Measurements from ENCODE around the gene SCG3. TPM values are rescaled to one million over a fixed set of nuclear protein-coding genes. Genes with fewer than 3 reads are reported as not detected.

SCG3 gene
- polyA plus RNA-seq, 1 of the 3 experiments (the other 2 are of a cell fraction): 0.16 TPM

- POLR2A ChIA-PET: interaction anchor here (1.6 kb wide), 1 partner anchor 32 kb away, joined by 6 read pairs; no protein-coding TSS in a partner anchor
- no peaks in the 10 kb centered on the region for H4K20me1 ChIP-seq (ENCODE audit: insufficient read depth)
- CTCF ChIA-PET: interaction anchor here (1.2 to 17.1 kb wide), 6 partner anchors 11 to 88 kb away, joined by 3 to 130 read pairs (median 8); no protein-coding TSS in a partner anchor
- H3F3A ChIP-seq (replicated peaks; ENCODE audit: insufficient read depth): no peaks in the 10 kb centered on the region
- peaks cover 10% of the 10 kb centered on the region for H3K79me2 ChIP-seq (ENCODE audit: insufficient read depth)
- 94% methylated on average over 2 of the region's 2 CpGs for WGBS (ENCODE audit: low lambda C conversion rate)
- H3K36me3 ChIP-seq (replicated peaks in 1 of 2; ENCODE audit: control insufficient read depth in 1 of 2, insufficient read depth in 2 of 2, low read length in 1 of 2): no peaks in the 10 kb centered on the region
- peak overlapping the region in 1 of 2 experiments; percentile 87; a peak in 1 of 4 replicates for H3K27ac ChIP-seq (ENCODE audit: low read depth in 2 of 2, low read length in 1 of 2)
- H3K27me3 ChIP-seq (ENCODE audit: insufficient read depth): no peaks in the 10 kb centered on the region
- DNase-seq: no peak
- no peak overlapping the region for H3K4me3 ChIP-seq (ENCODE audit: low read depth in 2 of 2, low read length in 1 of 2)
- H3K9me3 ChIP-seq: no peaks in the 10 kb centered on the region
- no peaks in the 10 kb centered on the region for H3K9me2 ChIP-seq
- peaks cover 0 to 23% of the 10 kb centered on the region in 2 experiments; a peak in 2 of 4 replicates for H3K4me1 ChIP-seq (ENCODE audit: control insufficient read depth in 1 of 2, insufficient read depth in 2 of 2, low read depth in 1 of 2, low read length in 1 of 2)
- H3K4me2 ChIP-seq: 0 out of 2 replicates have a peak overlapping the region, but pooled peaks have one; percentile 67
- no peak overlapping the region for H3K9ac ChIP-seq
- TF ChIP-seq, protein P1, sequence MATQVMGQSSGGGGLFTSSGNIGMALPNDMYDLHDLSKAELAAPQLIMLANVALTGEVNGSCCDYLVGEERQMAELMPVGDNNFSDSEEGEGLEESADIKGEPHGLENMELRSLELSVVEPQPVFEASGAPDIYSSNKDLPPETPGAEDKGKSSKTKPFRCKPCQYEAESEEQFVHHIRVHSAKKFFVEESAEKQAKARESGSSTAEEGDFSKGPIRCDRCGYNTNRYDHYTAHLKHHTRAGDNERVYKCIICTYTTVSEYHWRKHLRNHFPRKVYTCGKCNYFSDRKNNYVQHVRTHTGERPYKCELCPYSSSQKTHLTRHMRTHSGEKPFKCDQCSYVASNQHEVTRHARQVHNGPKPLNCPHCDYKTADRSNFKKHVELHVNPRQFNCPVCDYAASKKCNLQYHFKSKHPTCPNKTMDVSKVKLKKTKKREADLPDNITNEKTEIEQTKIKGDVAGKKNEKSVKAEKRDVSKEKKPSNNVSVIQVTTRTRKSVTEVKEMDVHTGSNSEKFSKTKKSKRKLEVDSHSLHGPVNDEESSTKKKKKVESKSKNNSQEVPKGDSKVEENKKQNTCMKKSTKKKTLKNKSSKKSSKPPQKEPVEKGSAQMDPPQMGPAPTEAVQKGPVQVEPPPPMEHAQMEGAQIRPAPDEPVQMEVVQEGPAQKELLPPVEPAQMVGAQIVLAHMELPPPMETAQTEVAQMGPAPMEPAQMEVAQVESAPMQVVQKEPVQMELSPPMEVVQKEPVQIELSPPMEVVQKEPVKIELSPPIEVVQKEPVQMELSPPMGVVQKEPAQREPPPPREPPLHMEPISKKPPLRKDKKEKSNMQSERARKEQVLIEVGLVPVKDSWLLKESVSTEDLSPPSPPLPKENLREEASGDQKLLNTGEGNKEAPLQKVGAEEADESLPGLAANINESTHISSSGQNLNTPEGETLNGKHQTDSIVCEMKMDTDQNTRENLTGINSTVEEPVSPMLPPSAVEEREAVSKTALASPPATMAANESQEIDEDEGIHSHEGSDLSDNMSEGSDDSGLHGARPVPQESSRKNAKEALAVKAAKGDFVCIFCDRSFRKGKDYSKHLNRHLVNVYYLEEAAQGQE (IDR thresholded peaks at IDR 0.05; ENCODE audit: low read depth, low read length): peak; percentile 86
- TF ChIP-seq SMC3 (IDR thresholded peaks at IDR 0.05; ENCODE audit: low read depth, low read length): no peak
- H2AFZ ChIP-seq (ENCODE audit: low read depth): no peak overlapping the region
Measured at GRCh38 chr15:51738553-51738952, 57.2 kb downstream of the SCG3 start.

DNA sequence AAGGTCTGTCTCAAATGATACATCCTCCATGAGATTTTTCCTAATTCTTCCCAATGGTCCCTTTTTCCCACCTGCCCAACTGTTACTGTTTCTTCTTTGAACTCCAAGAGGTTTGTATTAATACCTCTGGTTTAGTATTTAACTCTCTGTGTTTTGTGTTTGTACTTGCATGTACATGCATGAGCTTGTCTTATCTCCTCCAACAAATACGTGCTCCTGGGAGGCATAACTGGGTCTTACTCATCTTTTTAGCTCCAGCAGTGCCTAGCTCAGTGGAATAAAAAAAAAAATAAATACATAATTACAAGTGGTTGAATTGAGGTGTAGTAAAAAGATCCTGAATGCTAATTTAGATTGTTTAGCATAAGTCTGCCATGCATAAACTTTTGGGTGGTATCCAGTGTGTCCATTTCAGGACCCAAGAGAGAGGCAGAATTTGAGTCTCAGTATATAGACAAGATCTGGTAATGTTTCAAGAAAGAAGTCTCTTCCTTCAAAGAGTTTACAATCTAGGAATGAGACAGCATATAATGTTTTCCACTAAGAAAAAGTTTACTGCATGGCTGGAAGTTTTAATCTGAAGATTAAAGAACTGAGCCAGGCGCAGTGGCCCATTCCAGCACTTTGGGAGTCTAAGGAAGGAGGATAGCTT is 57.9 kb downstream of the SCG3 start:
- no peak for TF ChIP-seq FOXJ3 (CRISPR knock-in tag; IDR thresholded peaks at IDR 0.05)
- TF ChIP-seq TAF1 (IDR thresholded peaks at IDR 0.05; ENCODE audit: borderline replicate concordance, low read depth, low read length): no peak
- no peaks in the 10 kb centered on the region for H3K36me3 ChIP-seq (replicated peaks in 1 of 2; ENCODE audit: control insufficient read depth in 1 of 2, insufficient read depth in 2 of 2, low read length in 1 of 2)
- H3K79me2 ChIP-seq (ENCODE audit: insufficient read depth): peaks cover 10% of the 10 kb centered on the region
- no peak overlapping the region for H2AFZ ChIP-seq (ENCODE audit: low read depth)
- no peak overlapping the region for H3K4me3 ChIP-seq (ENCODE audit: low read depth in 2 of 2, low read length in 1 of 2)
- peaks cover 0 to 23% of the 10 kb centered on the region in 2 experiments; a peak in 2 of 4 replicates for H3K4me1 ChIP-seq (ENCODE audit: control insufficient read depth in 1 of 2, insufficient read depth in 2 of 2, low read depth in 1 of 2, low read length in 1 of 2)
- no peak overlapping the region for H3K4me2 ChIP-seq
- H3K9me2 ChIP-seq: no peaks in the 10 kb centered on the region
- H3K27me3 ChIP-seq (ENCODE audit: insufficient read depth): no peaks in the 10 kb centered on the region
- H3K9ac ChIP-seq: no peak overlapping the region
- 84% methylated on average over 2 of the region's 2 CpGs for WGBS (ENCODE audit: low lambda C conversion rate)
- H3K9me3 ChIP-seq: no peaks in the 10 kb centered on the region
- DNase-seq: no peak
- no peaks in the 10 kb centered on the region for H4K20me1 ChIP-seq (ENCODE audit: insufficient read depth)
- CTCF ChIA-PET: interaction anchor here (0.7 to 17.1 kb wide), 4 partner anchors 11 to 89 kb away, joined by 3 to 130 read pairs (median 8); no protein-coding TSS in a partner anchor
- POLR2A ChIA-PET: no interaction called here
- no peaks in the 10 kb centered on the region for H3F3A ChIP-seq (replicated peaks; ENCODE audit: insufficient read depth)
- no peak overlapping the region for H3K27ac ChIP-seq (ENCODE audit: low read depth in 2 of 2, low read length in 1 of 2)

DNA sequence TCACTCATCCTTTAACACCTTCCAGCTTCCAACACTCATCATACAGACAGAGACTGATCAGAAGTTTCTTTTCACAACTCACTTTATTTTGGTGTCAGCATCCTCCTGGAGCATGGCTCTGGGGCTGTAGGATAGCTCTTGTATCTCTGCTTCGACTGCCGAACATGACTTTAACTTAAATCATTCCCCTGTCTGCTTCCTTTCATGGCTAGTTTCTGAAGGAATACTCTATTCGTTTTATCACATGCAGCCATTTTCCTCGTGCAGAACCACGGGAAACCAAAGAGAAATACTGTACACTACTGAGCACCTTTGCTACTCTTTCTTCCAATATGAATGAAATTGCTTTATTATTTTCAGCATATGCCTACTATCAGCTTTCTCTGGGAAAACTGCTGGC is 68.0 kb downstream of the SCG3 start:
- no peak for TF ChIP-seq ELF1 (IDR thresholded peaks at IDR 0.05)
- no peak for TF ChIP-seq NFIC (IDR thresholded peaks at IDR 0.05; ENCODE audit: borderline replicate concordance)
- no peak for TF ChIP-seq EZH2phosphoT487 (IDR thresholded peaks at IDR 0.05; ENCODE audit: borderline replicate concordance, low read depth)
- no peak for TF ChIP-seq SIN3A (IDR thresholded peaks at IDR 0.05; ENCODE audit: borderline replicate concordance, low read depth, low read length)
- TF ChIP-seq NRF1 (IDR thresholded peaks at IDR 0.05; ENCODE audit: low read depth, low read length): no peak
- TF ChIP-seq YY1 (IDR thresholded peaks at IDR 0.05; ENCODE audit: low read depth): no peak
- TF ChIP-seq TAF1 (IDR thresholded peaks at IDR 0.05; ENCODE audit: borderline replicate concordance, low read depth, low read length): no peak
- TF ChIP-seq MEF2A (IDR thresholded peaks at IDR 0.05; ENCODE audit: borderline replicate concordance, low read depth): no peak
- no peak for TF ChIP-seq FOSL2 (IDR thresholded peaks at IDR 0.05; ENCODE audit: borderline replicate concordance, low read depth)
- TF ChIP-seq TEAD4 (IDR thresholded peaks at IDR 0.05; ENCODE audit: borderline replicate concordance, insufficient read depth): no peak
- Histone ChIP-seq H3K4me1 (ENCODE audit: control insufficient read depth in 1 of 2, insufficient read depth in 2 of 2, low read depth in 1 of 2, low read length in 1 of 2) (peaks cover 4 to 5% of the 10 kb centered on the region in 2 experiments; a peak in 2 of 4 replicates), H3K4me2 (no peak overlapping the region), H3K79me2 (ENCODE audit: insufficient read depth) (peaks cover 16% of the 10 kb centered on the region; the same call in 1 of the 2 replicates), H3K36me3 (replicated peaks in 1 of 2; ENCODE audit: control insufficient read depth in 1 of 2, insufficient read depth in 2 of 2, low read length in 1 of 2) (no peaks in the 10 kb centered on the region), H3K9ac (no peak overlapping the region), H3K4me3 (ENCODE audit: low read depth in 2 of 2, low read length in 1 of 2) (no peak overlapping the region), H3F3A (replicated peaks; ENCODE audit: insufficient read depth) (no peaks in the 10 kb centered on the region), H2AFZ (ENCODE audit: low read depth) (no peak overlapping the region), H3K27me3 (ENCODE audit: insufficient read depth) (no peaks in the 10 kb centered on the region; the same call in 1 of the 2 replicates), H3K27ac (ENCODE audit: low read depth in 2 of 2, low read length in 1 of 2) (no peak overlapping the region), H3K9me3 (no peaks in the 10 kb centered on the region), H3K9me2 (no peaks in the 10 kb centered on the region), H4K20me1 (ENCODE audit: insufficient read depth) (no peaks in the 10 kb centered on the region)
- 71% methylated on average over 5 of the region's 5 CpGs for WGBS (ENCODE audit: low lambda C conversion rate)
- CTCF ChIA-PET: interaction anchor here (1.5 to 2.1 kb wide), 2 partner anchors 10 to 26 kb away, joined by 3 to 5 read pairs; no protein-coding TSS in a partner anchor
- POLR2A ChIA-PET: no interaction called here
- no peak for DNase-seq
